Skeletal muscle tissue (tissue), 4 donors: ENCODE measurements around the gene NFATC2IP. TPM values are rescaled to one million over a fixed set of nuclear protein-coding genes. Genes with fewer than 3 reads are reported as not detected.
A peak's percentile ranks its signal among the peaks of the same experiment; 100 is the strongest.
"Not testable (repeated sequence)": the region's sequence is repeated elsewhere in the genome, so short reads cannot be mapped to it uniquely, and the experiment has no call there.

Source experiments
- H3K27ac ChIP-seq: one replicate; pipeline ENCODE4 v1.7.0; 2013; ENCODE audit warnings: mild to moderate bottlenecking, low read depth, low read length, inconsistent platforms
- H3K27me3 ChIP-seq, 3 donors: one replicate each; pipeline ENCODE4 v1.7.0; 2013; ENCODE audit warnings: low read length in 3 of 3; ENCODE audit not compliant: control insufficient read depth in 3 of 3, insufficient read depth in 3 of 3
- H3K36me3 ChIP-seq, 3 donors: one replicate each; pipeline ENCODE4 v1.7.0; 2013; ENCODE audit warnings: low read length in 3 of 3; ENCODE audit not compliant: control insufficient read depth in 3 of 3, insufficient read depth in 3 of 3
- H3K4me1 ChIP-seq, 3 donors: one replicate each; pipeline ENCODE4 v1.7.0; 2013; ENCODE audit warnings: low read length in 3 of 3, mild to moderate bottlenecking in 3 of 3; ENCODE audit not compliant: control insufficient read depth in 3 of 3, insufficient read depth in 3 of 3
- H3K4me3 ChIP-seq, 3 donors: one replicate each; pipeline ENCODE4 v1.7.0; 2013; ENCODE audit warnings: low read length in 3 of 3
- H3K9ac ChIP-seq, 3 donors: one replicate each; pipeline ENCODE4 v1.7.0; 2013; ENCODE audit warnings: low read length in 3 of 3, mild to moderate bottlenecking in 3 of 3, moderate library complexity in 2 of 3, low read depth in 1 of 3
- H3K9me3 ChIP-seq, 3 donors: one replicate each; pipeline ENCODE4 v1.7.0; 2013; ENCODE audit warnings: low read length in 3 of 3; ENCODE audit not compliant: control insufficient read depth in 3 of 3
- total RNA-seq: library from RNA; depleted of rRNA; stranded (reverse); fragments of >200 nt; gene quantifications from one replicate; pipeline ENCODE4 v1.2.3, GENCODE V29; 2014
- donor health status: Osteomylitis.

Gene NFATC2IP
- total RNA-seq, 1 donor from 2014 or later = 13.6 TPM

DNA sequence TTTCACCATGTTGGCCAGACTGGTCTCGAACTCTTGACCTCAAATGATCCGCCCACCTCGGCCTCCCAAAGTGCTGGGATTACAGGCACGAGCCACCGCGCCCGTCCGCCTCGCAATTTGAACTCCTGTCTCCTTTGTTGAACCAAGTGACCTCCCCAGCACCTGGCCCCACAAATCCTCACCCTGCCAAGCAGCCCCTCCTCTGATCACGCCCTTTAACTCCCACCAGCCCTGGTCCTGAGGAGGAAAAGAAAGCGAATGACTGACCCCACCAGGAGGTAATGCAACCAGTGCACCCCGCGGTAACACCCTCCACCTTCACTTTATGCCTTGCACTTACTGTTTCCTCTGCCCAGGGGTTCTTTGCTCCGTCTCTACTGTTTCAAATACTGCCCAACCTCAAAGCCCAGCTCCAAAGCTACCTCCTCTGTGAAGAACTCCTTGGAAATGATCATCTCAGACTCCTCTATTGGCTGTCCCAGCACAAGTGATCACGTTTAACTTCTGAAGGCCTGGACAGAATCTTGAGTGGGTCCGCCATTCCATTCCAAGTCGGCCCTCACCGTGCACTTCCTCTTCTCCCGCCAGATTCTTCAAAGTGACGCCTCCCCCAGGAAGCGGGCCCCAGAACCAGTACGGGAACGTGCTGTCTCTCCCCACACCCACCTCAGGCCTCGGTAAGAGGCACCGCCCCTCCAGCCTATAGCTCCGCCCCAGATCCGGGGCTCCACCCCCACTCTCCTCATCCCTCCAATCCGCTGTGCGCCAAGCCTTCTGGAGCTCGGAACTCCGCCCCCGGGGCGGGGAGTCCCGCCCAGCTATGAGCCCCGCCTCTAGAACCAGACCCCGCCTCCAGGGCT lies 14.6 kb upstream of the NFATC2IP start:
- Histone ChIP-seq H3K36me3 (no peaks in the 10 kb centered on the region), H3K27ac (no peak overlapping the region), H3K4me3 (peak overlapping the region in 2 of 3 donors; percentile 16 to 54), H3K27me3 (peaks cover 0 to 4% (median 0%) of the 10 kb centered on the region in 3 donors), H3K4me1 (peaks cover 0 to 2% (median 0%) of the 10 kb centered on the region in 3 donors), H3K9ac (peak overlapping the region in 1 of 3 donors; percentile 12), H3K9me3 (no peaks in the 10 kb centered on the region)

DNA sequence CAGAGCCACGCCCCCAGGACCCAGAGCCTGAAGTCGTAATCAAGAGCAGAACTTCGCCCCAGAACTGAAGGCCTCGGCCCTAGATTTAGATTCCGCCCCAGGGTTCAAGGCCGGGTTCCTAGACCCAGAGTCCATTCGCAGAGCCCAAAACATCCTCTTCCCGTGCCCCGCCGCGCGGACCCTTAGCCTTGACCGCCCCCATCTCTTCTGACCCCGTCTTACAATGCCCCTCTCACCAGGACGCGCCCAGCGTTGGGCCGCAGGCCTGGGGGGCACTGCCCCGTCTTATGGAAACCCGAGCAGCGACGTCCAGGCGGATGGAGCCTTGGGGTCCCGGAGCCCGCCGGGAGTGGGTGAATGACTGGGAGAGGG lies 14.0 kb upstream of the NFATC2IP start:
- no peaks in the 10 kb centered on the region for H3K9me3 ChIP-seq
- H3K27me3 ChIP-seq = peaks cover 0 to 4% (median 0%) of the 10 kb centered on the region in 3 donors
- H3K4me3 ChIP-seq = no peak overlapping the region
- H3K9ac ChIP-seq = no peak overlapping the region
- peaks cover 0 to 2% (median 0%) of the 10 kb centered on the region in 3 donors for H3K4me1 ChIP-seq
- no peak overlapping the region for H3K27ac ChIP-seq
- H3K36me3 ChIP-seq = no peaks in the 10 kb centered on the region

DNA sequence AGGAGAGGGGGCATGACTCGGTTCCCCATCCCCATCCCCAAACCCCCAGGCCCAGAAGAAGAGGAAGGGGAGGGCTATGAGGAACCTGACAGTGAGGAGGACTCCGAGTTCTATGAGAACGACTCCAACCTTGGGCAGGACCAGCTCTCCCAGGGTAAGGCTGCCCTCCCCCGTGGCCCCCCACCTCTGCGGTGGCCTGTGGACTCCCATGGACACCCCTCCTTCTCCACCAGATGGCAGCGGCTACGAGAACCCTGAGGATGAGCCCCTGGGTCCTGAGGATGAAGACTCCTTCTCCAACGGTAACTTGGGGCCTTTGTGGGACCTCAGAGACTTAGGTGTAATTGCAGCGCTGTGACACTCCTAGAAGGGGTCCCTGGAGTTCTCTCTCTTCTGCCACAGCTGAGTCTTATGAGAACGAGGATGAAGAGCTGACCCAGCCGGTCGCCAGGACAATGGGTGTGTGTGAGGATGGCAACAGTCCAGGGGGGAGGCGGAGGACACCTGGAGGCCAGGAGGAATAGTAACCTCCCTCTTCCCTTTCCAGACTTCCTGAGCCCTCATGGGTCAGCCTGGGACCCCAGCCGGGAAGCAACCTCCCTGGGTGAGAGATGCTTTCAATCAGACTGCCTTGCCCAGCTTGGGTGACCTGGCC lies 13.4 kb upstream of the NFATC2IP start:
- Histone ChIP-seq H3K27ac (no peak overlapping the region), H3K27me3 (peaks cover 0 to 4% (median 0%) of the 10 kb centered on the region in 3 donors), H3K9ac (no peak overlapping the region), H3K36me3 (no peaks in the 10 kb centered on the region), H3K4me1 (peaks cover 0 to 2% (median 0%) of the 10 kb centered on the region in 3 donors), H3K9me3 (no peaks in the 10 kb centered on the region), H3K4me3 (no peak overlapping the region)

DNA sequence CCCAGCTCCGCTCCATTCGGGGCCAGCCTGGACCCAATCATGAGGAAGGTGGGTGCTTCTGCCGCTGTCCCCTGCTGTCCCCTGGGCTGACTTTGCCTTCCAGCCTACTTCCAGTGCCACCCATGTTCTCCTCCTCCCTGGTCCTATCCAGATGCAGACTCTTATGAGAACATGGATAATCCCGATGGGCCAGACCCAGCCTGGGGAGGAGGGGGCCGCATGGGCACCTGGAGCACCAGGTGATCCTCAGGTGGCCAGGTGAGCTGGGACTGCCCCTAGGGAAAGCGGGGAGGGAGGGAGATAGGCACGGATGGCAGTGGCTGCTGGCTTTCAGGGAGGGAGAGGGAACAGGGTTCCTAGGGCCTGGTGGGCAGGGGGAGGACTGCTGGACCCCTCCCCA lies 12.0 kb upstream of the NFATC2IP start:
- no peak overlapping the region for H3K9ac ChIP-seq
- no peak overlapping the region for H3K27ac ChIP-seq

DNA sequence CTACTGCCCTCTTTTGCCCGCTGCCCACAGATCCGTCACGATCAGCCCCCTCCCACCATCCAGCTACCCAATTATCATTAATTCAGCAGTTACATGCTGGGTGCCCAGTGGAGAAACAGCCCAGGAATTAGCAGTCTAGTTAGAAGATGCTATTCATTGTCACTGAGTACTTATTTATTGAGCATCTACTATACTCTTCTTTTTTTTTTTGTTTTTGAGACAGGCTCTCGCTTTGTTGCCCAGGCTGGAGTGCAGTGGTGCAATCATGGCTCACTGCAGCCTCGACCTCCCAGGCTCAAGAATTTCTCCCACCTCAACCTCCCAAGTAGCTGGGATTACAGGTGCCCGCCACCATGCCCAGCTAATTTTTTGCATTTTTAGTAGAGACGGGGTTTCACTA lies 10.9 kb upstream of the NFATC2IP start:
- H3K9me3 ChIP-seq, H3K9ac ChIP-seq, H3K36me3 ChIP-seq, H3K4me1 ChIP-seq, H3K4me3 ChIP-seq, H3K27me3 ChIP-seq, H3K27ac ChIP-seq: not testable (repeated sequence)

More for the DNA sequence above, 12.0 kb upstream of the NFATC2IP start:
- Histone ChIP-seq H3K4me3 (no peak overlapping the region), H3K4me1 (peaks cover 0 to 2% (median 0%) of the 10 kb centered on the region in 3 donors), H3K9me3 (no peaks in the 10 kb centered on the region), H3K27me3 (peaks cover 0 to 4% (median 0%) of the 10 kb centered on the region in 3 donors), H3K36me3 (no peaks in the 10 kb centered on the region)

DNA sequence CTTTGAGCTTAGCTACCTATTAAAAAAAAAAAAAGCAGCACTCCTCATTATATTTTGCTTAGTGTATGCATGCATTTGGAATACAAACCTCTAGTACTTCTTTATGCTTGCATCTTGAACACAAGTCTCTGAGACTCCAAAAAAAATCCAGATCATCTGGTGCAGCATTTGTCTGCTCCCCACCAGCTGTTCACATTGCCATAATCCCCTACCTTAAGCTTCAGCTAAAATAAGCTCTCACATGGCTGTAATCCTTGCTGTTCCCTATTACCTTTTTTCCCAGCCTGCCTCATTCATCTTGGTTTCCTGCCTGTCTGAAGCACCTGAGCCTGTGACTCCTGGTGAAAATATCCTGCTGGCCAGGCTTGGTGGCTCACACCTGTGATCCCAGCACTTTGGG lies 7.5 kb upstream of the NFATC2IP start:
- Histone ChIP-seq H3K9me3 (no peaks in the 10 kb centered on the region), H3K27me3 (no peaks in the 10 kb centered on the region), H3K4me3 (no peak overlapping the region), H3K36me3 (no peaks in the 10 kb centered on the region), H3K4me1 (peaks cover 7 to 12% (median 9%) of the 10 kb centered on the region in 3 donors), H3K27ac (no peak overlapping the region), H3K9ac (no peak overlapping the region)

DNA sequence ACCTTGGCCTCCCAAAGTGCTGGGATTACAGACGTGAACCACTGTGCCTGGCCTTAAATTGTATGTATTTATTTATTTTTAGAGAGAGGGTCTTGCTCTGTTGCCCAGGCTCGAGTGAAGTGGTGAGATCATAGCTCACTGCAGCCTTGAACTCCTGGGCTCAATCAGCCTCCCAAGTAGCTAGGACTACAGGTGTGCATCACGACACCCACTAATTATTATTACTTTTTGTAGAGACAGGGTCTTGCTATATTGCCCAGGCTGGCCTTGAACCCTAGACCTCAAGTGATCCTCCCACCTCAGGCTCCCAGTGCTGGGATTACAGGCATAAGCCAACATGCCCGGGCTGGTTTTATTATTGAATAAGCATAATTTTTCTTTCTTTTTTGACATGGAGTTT lies 4.1 kb upstream of the NFATC2IP start:
- Histone ChIP-seq H3K4me1 (peaks cover 15 to 18% (median 16%) of the 10 kb centered on the region in 3 donors), H3K4me3 (no peak overlapping the region)

DNA sequence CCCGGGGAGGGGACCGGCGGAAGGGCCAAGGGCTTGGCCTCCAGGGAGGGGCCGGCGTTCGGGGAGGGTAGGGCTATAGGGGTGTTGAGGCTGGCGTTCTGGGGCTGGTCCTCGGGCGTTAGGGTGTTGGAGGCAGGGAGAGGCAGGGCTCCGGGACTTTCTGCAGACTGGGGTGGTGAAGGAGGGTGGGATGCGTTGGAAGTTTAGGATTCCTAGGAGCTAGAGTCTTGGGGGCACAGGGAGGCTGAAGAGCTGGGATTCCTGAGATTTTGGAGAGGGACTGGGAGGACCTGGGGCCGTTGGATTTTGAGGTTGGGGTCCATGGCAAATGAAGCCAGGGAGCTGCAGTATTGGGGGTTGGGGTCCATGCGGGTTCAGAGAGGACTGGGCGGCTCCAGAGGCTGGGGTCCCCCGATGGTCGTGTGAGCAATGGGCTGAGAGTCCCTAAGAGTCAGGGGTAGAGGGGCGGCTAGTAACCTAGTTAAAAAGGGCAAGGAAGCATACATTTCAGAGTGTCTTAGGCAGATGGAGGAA lies 740 bp downstream of the NFATC2IP start:
- H3K27me3 ChIP-seq = no peaks in the 10 kb centered on the region
- H3K4me3 ChIP-seq = peak overlapping the region; percentile 59 to 80 (median 79)
- H3K36me3 ChIP-seq = peaks cover 19 to 31% (median 24%) of the 10 kb centered on the region in 3 donors
- H3K4me1 ChIP-seq = peaks cover 11 to 13% (median 12%) of the 10 kb centered on the region in 3 donors
- no peaks in the 10 kb centered on the region for H3K9me3 ChIP-seq
- peak overlapping the region; percentile 72 to 86 (median 85) for H3K9ac ChIP-seq
- peak overlapping the region; percentile 51 for H3K27ac ChIP-seq

More for the DNA sequence above, 4.1 kb upstream of the NFATC2IP start:
- H3K27me3 ChIP-seq = no peaks in the 10 kb centered on the region
- no peak overlapping the region for H3K27ac ChIP-seq
- no peaks in the 10 kb centered on the region for H3K36me3 ChIP-seq
- no peaks in the 10 kb centered on the region for H3K9me3 ChIP-seq
- no peak overlapping the region for H3K9ac ChIP-seq

DNA sequence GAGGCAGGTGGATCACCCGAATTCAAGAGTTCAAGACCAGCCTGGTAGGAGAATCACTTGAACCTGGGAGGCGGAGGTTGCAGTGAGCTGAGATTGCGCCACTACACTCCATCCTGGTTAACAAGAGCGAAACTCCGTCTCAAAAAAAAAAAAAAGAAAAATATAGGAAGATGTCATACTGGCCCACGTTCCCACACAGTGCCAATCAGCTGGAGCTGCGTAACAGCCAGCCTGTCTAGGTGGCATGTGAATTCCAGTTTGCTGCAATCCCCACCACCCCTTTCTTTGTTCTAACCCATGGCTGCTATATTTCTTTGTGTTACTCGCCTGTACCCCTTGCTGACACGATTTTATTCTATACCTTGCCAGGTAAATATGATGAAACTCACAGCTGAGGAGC lies 7.5 kb downstream of the NFATC2IP start:
- Histone ChIP-seq H3K36me3 (peaks cover 40 to 62% (median 53%) of the 10 kb centered on the region in 3 donors), H3K4me3 (no peak overlapping the region), H3K27me3 (no peaks in the 10 kb centered on the region), H3K9me3 (no peaks in the 10 kb centered on the region), H3K27ac (no peak overlapping the region), H3K9ac (no peak overlapping the region), H3K4me1 (no peaks in the 10 kb centered on the region)

DNA sequence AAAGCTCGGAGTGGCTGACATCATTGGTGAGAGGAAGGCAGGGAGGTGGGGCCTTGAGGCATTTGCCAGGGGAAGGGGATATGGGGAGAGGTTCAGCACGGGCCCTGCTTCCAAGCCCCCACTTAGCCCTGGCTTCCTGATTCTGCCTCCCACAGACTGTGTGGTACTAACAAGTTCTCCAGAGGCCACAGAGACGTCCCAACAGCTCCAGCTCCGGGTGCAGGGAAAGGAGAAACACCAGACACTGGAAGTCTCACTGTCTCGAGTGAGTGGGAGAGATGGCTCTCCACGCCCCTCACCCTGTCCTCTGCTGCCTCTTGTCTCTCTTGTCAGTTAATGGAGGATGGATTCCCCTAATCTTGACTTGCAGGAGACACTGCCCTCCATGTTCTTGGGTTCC lies 8.1 kb downstream of the NFATC2IP start:
- no peak overlapping the region for H3K4me3 ChIP-seq
- no peaks in the 10 kb centered on the region for H3K4me1 ChIP-seq
- no peaks in the 10 kb centered on the region for H3K9me3 ChIP-seq
- peaks cover 45 to 63% (median 51%) of the 10 kb centered on the region in 3 donors for H3K36me3 ChIP-seq
- H3K27me3 ChIP-seq = no peaks in the 10 kb centered on the region
- no peak overlapping the region for H3K9ac ChIP-seq
- H3K27ac ChIP-seq = no peak overlapping the region
